Right cardiac atrium (tissue), 5 donors: Measurements from ENCODE around the gene TBC1D17. TPM values are rescaled to one million over a fixed set of nuclear protein-coding genes. Genes with fewer than 3 reads are reported as not detected.

Experiments used
- ATAC-seq, 2 donors: fragments of 200-7000 bp; cut with Tn5 transposase; one replicate each; pipeline versions ENCODE4 v1.8.0 to v1.9.1; 2020; ENCODE audit warnings: moderate library complexity in 2 of 2, mild to moderate bottlenecking in 1 of 2
- DNase-seq, 3 donors: peaks; one replicate each; pipeline ENCODE4 v3.0.0-alpha.2; 2020
- H3K27ac ChIP-seq: one replicate; pipeline ENCODE4 v1.5.1; 2013; ENCODE audit warnings: mild to moderate bottlenecking, low read length, control low read depth, moderate library complexity
- H3K27me3 ChIP-seq: one replicate; pipeline ENCODE4 v1.6.1; 2013; ENCODE audit not compliant: control insufficient read depth, insufficient read depth
- H3K4me1 ChIP-seq: one replicate; pipeline ENCODE4 v1.6.1; 2013; ENCODE audit warnings: low read length; ENCODE audit not compliant: control insufficient read depth, insufficient read depth
- H3K4me3 ChIP-seq: one replicate; pipeline ENCODE4 v1.5.1; 2013; ENCODE audit warnings: low read length, control low read depth
- H3K9me3 ChIP-seq: one replicate; pipeline ENCODE4 v1.6.1; 2013; ENCODE audit warnings: low read length; ENCODE audit not compliant: control insufficient read depth
- WGBS: extraction: QIAGEN DNeasy Blood & Tissue Kit; methylation state at CpG from one replicate; pipeline ENCODE4 v1.1.7; 2013; 5-methylcytosine and 5-hydroxymethylcytosine counted together
- intact Hi-C, 4 donors: fragments of 100-400 bp; cut with DNase I; formaldehyde crosslinking; loops; one replicate each; pipeline versions ENCODE4 v1.11.0 to v1.14.0; 2022 to 2023
- polyA plus RNA-seq: library from polyadenylated mRNA; stranded (reverse); fragments of 200-250 nt; gene quantifications from one replicate; pipeline ENCODE4 v1.2.3, GENCODE V29; 2013
- total RNA-seq, 4 donors: library from RNA; stranded (reverse); fragmentation: NEBNext Ultra II Directional; extraction: Animal tissue kit (Norgen Biotek cat#: 25700); gene quantifications; one replicate each; pipeline ENCODE4 v1.2.1, GENCODE V29; 2021
- donor health status: healthy with polysubstance abuse.
- donor health status: DM: no; HTN: yes; CAD: no.
- donor health status: DM: no; HTN: no; CAD: no.
- donor health status: DM: no; HTN: yes; CAD: no; lungs with severe emphysema.
- donor health status: DM: yes; HTN: yes; CAD: no.

The TBC1D17 gene
- total and polyA plus RNA-seq, 5 donors: 35.6 to 45.7 (median 39.5) TPM

DNA sequence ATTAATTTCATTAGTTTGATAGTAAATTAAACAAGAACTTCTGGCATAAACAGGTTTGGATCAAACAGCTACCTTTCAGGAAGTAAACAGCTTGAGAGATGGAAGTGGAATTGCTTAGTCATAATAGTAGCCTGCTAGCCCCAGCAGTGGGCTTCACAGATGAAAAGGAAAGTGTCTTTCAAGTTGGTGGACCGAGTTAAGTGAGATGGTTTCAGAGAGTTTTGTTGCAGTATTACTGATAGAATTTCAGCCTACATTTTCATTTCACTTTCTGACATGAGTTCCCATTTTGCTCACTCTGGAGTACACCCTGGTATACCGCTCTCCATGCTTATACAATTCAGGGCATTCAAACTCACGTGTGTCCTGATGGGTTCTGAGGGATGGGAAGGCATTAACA lies 28.6 kb upstream of the TBC1D17 start:
- intact Hi-C loops: no loop called here
- no peak overlapping the region for H3K4me3 ChIP-seq
- H3K9me3 ChIP-seq: no peaks in the 10 kb centered on the region
- H3K4me1 ChIP-seq: peaks cover 6% of the 10 kb centered on the region
- H3K27me3 ChIP-seq: no peaks in the 10 kb centered on the region
- WGBS: 90% methylated on average over 3 of the region's 3 CpGs
- no peak for DNase-seq
- ATAC-seq: no peak
- no peak overlapping the region for H3K27ac ChIP-seq

DNA sequence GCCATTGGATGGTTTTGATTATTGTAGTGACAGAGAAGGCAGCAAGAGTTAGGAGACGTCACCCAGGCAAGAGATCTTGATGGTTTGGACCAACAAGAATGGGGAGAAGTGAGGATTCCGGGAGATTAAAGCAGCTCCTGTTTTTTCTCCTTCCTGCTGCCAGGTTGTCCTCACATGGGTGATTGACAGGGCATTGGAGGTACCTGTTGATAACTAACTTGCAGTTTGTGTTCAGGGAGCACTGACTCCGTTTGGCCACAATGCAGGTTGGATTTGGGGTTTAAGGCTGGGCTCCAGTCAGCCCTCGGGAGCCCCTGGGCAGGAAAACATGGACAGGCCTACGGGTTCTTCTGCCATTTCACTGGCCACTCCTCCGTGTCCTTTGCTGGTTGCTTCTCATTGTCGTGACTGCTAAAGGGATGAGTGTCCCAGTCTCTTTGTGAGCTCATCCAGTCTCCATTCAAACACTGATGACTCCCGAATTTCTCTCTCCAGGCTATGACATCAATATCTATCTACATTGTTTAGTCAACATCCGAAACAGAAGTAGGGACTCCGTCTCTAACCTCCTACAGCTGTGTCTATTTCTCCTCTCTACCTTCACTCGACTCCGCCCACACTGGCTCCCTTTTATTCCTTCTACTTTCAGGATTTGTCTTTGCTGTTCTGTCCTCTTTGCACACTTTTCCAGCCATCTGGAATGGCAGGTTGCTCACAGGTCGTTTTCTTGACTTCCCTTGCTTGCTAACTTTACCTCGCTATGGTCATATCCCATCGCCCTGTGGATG lies 27.9 kb upstream of the TBC1D17 start:
- H3K4me1 ChIP-seq: peaks cover 6% of the 10 kb centered on the region
- H3K27ac ChIP-seq: peak overlapping the region; percentile 53
- no peak for ATAC-seq
- WGBS: 91% methylated on average over 15 of the region's 15 CpGs
- intact Hi-C loops: loop anchor here in 1 of 4 donors (10.0 kb wide), 1 partner anchor 165 kb away; the partner anchor contains the start of gene ADM5
- H3K27me3 ChIP-seq: no peaks in the 10 kb centered on the region
- H3K9me3 ChIP-seq: no peaks in the 10 kb centered on the region
- peak overlapping the region; percentile 21 for H3K4me3 ChIP-seq
- DNase-seq: peak in 2 of 3 donors; percentile 15 to 35

DNA sequence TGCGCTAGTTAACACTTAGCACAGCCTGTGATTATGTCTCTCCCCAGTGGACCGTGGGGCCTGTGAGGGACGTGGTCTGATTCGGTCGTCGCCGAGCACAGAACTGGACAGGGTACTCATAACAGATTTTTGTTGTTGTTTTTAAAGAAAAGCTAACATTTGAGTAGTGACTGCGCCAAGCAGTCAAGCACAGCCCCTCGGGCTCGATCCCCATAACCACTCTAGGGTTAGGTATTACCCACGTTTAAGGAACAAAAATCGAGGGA lies 27.3 kb upstream of the TBC1D17 start:
- H3K4me1 ChIP-seq: peaks cover 6% of the 10 kb centered on the region
- H3K27ac ChIP-seq: peak overlapping the region; percentile 53
- H3K4me3 ChIP-seq: peak overlapping the region; percentile 21
- intact Hi-C loops: loop anchor here in 1 of 4 donors (10.0 kb wide), 1 partner anchor 165 kb away; the partner anchor contains the start of gene ADM5
- DNase-seq (peak in 1 of 3 donors; percentile 50), ATAC-seq (peak; percentile 0 to 2)
- no peaks in the 10 kb centered on the region for H3K27me3 ChIP-seq
- WGBS: 56% methylated on average over 12 of the region's 12 CpGs
- no peaks in the 10 kb centered on the region for H3K9me3 ChIP-seq

DNA sequence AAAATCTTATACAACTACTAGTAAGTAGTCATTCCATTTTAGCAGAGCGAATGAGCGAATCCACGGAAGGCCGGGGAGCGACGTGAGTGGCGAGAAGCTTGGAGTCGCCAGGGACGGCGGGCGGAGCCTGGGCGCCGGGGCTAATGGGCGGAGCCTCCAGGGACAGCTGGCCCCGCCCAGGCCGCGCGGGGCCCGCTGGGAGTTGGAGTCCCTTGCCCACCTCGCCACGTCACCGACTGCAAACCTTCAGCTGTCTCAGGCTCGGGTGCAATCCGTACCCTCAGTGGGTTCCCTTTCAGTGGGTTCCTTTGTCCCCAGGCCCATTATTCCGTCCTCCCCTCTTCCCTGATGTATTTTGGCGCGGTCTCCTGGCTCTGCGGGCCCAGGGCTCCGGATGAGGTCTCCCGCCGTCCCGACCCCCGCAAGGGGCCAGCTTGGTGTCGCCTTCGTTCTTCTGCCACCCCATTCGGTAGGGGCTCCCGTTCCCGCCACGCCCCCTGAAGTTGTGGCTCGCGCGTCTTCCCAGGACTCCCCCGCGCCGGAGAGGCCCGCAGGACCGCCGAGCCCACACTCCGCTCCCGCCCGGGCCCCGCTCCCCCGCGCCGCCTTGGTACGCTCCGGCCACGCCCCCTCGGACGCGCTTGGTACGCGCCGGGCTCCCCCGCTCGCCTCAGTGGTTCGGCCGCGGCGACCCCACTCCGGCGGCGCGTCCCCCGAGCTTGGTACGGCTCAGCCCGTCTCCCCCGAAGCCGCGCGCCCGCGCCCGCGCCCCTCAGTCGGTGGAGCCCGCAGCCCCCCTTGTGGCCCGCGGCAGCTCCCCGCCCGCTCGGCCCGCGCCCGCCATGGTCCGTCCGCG lies 26.8 kb upstream of the TBC1D17 start, which contains the start of gene PTOV1:
Gene PTOV1 (plus strand): TSS at position 673 of the 856 bp plus-strand sequence.
- ATAC-seq (peak; percentile 95), DNase-seq (peak; percentile 92 to 97 (median 97))
- WGBS: under 1% methylated on average over 98 of the region's 98 CpGs
- no peaks in the 10 kb centered on the region for H3K9me3 ChIP-seq
- intact Hi-C loops: loop anchor here in 1 of 4 donors (10.0 kb wide), 1 partner anchor 166 kb away; the partner anchor contains the start of gene ADM5
- peak within 1 kb of the TSS; percentile 98 for H3K4me3 ChIP-seq
- no peaks in the 10 kb centered on the region for H3K27me3 ChIP-seq
- peaks cover 6% of the 10 kb centered on the region for H3K4me1 ChIP-seq
- peak within 1 kb of the TSS; percentile 98 for H3K27ac ChIP-seq

DNA sequence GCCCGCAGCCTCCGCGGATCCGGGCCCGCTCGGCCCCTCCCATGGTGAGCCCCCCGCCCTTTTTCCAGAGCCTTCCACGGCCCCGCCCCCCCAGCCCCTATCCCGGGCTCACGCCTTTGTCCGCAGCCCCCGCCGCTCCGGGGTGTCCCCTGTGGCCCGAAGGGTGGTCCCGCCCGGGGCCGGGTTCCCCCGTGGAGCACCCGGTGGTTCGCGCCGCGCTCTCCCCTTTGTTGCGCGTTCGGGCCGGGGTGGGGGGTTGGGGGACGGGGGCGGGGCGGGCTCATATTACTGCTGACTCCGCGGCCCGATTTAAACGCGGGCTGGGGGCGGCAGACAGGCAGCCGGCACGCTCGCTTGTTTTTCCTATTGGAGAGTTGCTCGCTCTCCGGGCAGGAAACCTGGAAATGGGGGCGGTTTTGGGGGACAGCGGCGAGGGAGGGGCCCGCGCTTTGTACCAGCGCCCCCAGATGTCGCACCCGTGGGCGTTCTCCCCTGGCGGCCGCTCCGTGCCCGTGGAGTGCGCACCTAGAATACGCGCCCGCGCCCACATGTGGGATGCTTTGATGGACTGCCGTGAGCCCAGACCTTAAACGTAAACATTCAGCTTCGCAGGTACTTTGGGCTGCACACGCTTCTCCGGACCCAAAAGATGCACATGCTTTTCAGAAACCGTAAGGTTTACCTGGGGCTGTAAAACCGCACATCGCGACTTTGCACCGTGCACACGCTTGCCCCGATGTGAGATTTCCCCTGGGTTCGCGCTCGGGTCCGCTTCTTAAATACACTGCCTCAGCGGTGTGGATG lies 25.8 kb upstream of the TBC1D17 start:
- ATAC-seq: no peak
- DNase-seq: peak; percentile 43 to 83 (median 71)
- peak overlapping the region; percentile 98 for H3K27ac ChIP-seq
- WGBS: 2% methylated on average over 76 of the region's 78 CpGs
- no peaks in the 10 kb centered on the region for H3K9me3 ChIP-seq
- peak overlapping the region; percentile 98 for H3K4me3 ChIP-seq
- no peaks in the 10 kb centered on the region for H3K27me3 ChIP-seq
- intact Hi-C loops: loop anchor here in 1 of 4 donors (10.0 kb wide), 1 partner anchor 167 kb away; the partner anchor contains the start of gene ADM5
- peaks cover 6% of the 10 kb centered on the region for H3K4me1 ChIP-seq

DNA sequence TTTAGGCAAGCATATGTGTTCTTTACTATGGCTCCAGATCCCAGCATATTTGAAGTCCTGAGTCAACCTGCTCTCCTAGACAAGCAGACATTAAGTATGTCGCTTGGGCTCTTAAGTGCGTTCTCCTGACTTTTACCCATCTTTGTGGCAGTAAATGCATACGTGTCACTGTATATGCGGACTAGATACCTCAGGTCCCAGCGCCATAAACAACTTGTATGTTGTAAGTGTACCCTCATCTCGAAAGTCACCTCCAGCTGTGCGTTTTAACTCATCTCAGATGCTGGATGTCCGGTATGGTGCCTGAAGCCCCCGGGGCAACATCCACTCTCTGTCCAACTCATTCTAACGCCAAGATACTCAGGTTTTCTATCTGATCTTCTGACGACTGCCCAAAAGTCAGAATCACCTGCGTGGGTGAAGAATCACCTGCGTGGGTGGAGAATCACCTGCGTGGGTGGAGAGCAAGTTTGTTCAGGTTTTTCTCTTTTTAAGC lies 24.8 kb upstream of the TBC1D17 start:
- 66% methylated on average over 14 of the region's 14 CpGs for WGBS
- DNase-seq (peak in 2 of 3 donors; percentile 10 to 20), ATAC-seq (no peak)
- peaks cover 6% of the 10 kb centered on the region for H3K4me1 ChIP-seq
- no peak overlapping the region for H3K27ac ChIP-seq
- H3K9me3 ChIP-seq: no peaks in the 10 kb centered on the region
- no peaks in the 10 kb centered on the region for H3K27me3 ChIP-seq
- intact Hi-C loops: loop anchor here in 1 of 4 donors (10.0 kb wide), 1 partner anchor 168 kb away; the partner anchor contains the start of gene ADM5
- H3K4me3 ChIP-seq: no peak overlapping the region

DNA sequence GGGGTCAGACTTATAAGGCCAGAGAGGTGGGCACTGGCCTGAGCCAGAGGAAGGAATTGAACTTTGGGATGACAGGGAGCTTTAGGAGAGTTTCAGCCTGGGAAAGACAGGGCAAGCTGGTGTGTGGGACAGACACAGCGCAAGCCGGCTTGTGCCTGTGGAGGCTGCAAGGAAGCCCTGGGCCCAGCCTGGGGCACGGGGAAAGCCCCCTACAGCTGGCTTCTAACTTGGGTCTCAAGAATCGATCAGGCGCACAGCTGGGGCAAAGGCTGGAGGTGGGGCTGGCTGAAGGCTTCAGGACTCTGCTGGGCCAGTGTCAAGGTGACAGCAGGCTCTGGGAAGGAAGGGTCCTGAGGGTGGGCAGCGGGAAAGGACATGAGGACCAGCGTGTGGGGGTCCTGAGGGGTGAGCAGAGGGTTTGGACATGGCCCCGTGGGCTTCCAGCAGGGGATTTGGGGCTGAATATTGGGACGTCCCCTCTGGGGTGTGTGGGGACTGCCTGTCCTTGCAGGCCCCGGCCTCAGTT lies 23.6 kb upstream of the TBC1D17 start:
- ATAC-seq (no peak), DNase-seq (peak in 2 of 3 donors; percentile 29 to 55)
- no peaks in the 10 kb centered on the region for H3K27me3 ChIP-seq
- peaks cover 6% of the 10 kb centered on the region for H3K4me1 ChIP-seq
- no peak overlapping the region for H3K27ac ChIP-seq
- H3K9me3 ChIP-seq: no peaks in the 10 kb centered on the region
- no peak overlapping the region for H3K4me3 ChIP-seq
- intact Hi-C loops: loop anchor here in 1 of 4 donors (10.0 kb wide), 1 partner anchor 169 kb away; the partner anchor contains the start of gene ADM5
- WGBS: 87% methylated on average over 10 of the region's 10 CpGs

DNA sequence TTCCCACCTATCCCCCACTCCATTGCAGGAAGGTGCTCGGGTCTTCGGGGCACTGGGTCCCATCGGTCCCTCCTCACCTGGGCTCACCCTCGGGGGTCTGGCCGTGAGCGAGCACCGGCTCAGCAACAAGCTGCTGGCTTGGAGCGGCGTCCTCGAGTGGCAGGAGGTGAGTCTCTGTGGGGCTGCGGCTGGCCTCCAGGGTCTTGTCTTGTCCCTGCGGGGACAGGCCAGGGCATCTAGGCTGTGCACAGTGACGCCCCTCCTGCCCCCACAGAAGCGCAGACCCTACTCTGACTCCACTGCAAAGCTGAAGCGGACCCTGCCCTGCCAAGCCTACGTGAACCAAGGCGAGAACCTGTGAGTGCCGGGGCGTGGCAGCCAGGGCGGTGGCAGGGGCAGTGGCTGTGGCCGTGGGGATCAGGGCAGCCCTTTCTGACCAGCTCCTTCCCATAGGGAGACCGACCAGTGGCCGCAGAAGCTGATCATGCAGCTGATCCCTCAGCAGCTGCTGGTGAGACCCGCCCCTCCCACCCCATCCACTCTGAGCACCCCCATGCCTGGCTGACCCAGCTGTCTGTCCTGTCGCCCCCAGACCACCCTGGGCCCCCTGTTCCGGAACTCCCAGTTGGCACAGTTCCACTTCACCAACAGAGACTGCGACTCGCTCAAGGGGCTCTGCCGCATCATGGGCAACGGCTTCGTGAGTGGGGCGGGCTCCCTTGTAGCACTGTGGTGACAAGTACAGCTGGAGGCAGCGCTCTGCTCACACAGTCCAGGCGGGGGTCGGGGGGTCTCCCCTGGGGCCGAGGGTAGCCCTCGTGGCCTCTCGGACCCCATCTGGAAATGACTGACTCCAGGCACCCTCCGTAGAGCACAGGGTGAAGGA lies 22.9 kb upstream of the TBC1D17 start:
- ATAC-seq: no peak
- Histone ChIP-seq H3K9me3 (no peaks in the 10 kb centered on the region), H3K27me3 (no peaks in the 10 kb centered on the region), H3K27ac (no peak overlapping the region), H3K4me3 (no peak overlapping the region), H3K4me1 (peaks cover 6% of the 10 kb centered on the region)
- intact Hi-C loops: loop anchor here in 1 of 4 donors (10.0 kb wide), 1 partner anchor 170 kb away; the partner anchor contains the start of gene ADM5
- WGBS: 87% methylated on average over 39 of the region's 39 CpGs
- DNase-seq: peak; percentile 43 to 67 (median 65)

DNA sequence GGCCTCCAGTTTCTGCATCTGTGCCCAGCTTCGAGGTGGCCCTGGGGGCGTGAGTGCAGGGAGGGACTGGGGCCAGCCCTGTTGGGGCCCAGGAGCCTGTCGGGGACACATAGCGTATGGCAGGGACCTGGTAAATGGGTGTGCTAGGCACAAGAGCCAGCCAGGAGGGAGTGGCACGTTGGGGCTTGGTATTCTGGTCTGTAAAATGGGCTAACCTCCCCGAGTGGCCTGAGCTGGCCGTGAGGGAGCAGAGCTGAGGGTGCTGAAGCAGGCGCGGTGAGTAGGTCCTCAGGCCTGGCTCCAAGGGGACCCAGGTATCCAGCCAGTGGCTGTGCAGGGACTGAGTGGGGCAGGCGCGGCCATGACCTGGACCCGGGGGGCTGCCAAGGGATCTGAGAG lies 22.2 kb upstream of the TBC1D17 start:
- no peaks in the 10 kb centered on the region for H3K27me3 ChIP-seq
- DNase-seq: peak in 2 of 3 donors; percentile 51 to 62
- no peak for ATAC-seq
- no peak overlapping the region for H3K27ac ChIP-seq
- H3K4me1 ChIP-seq: peaks cover 6% of the 10 kb centered on the region
- H3K9me3 ChIP-seq: no peaks in the 10 kb centered on the region
- H3K4me3 ChIP-seq: no peak overlapping the region
- 88% methylated on average over 12 of the region's 12 CpGs for WGBS
- intact Hi-C loops: loop anchor here in 1 of 4 donors (10.0 kb wide), 1 partner anchor 170 kb away; the partner anchor contains the start of gene ADM5
